Measurements from ENCODE around the gene TOP2A.

The TOP2A gene

DNA sequence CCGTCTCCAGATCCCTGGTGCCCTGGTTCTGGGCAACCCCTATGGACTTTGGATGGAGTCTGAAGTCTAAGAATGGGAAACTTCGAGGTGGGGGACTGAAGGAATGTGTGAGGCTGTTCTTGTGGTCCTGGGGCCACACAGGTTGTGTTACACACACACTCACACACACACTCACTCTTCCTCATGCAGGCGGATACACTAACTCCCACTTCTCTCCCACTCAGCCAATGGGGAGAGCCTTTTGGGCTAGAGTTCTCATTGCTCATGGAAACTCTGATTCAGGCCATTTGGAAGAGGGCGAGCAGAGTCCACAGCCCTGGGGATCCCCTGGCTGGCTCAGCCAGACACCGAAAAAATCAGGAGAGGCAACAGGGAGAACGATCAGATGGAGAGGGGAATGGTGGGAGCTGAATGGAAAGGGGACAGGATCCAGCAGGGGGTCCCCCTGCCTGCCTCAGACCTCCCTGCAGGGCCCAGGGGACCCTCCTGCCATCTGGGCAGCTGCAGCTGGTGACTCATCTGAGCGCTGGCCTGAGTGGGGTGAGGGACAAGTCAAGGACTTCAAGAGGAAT, 34.6 kb upstream of the TOP2A start:
- DNase-seq, result no peak

DNA sequence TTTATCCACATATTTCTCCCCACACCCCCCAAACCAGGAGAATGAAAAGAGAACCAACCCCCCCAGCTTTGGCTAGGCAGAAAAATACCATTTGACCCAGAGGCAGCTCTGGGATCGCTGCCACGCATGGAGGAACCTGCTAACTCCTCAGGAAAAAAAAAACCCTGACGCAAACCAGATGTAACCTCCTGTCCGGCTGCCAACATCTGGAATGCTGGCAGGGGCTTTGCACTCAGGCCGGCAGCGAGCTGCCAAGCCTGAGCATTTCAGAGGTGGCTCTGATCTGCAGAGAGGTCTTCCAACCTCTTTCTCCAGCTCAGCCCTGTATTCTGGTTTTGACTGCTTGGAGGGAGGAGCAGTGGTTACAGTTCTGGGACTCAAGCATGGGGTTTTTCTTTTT, 33.7 kb upstream of the TOP2A start:
- no peak for DNase-seq

- peak; percentile 41 to 53 for DNase-seq
Observed at GRCh38 chr17:40450175-40450574, 32.5 kb upstream of the TOP2A start.

GRCh38 chr17:40448639-40449261, 31.1 kb upstream of the TOP2A start:
- no peak for DNase-seq

DNA sequence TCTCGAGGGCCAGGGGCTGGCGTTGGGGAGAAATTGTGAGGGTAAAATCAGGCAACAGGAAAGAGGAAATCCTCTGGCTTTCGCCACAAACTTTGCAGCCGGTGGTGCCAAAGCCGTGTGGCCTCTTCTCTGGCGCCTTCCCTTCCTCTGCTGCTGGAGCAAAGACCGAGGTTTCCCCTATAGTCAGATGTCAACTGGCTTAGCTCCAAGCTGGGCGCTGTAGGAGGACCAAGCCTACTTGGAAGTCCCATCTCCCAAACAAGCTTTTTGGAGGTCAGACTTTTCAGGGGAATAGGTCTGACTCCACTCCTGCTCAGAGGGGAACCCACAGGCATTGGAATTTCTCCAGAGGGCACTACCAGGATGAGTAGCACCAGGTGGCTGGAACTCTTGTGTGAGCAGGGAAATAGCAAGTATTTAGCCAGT, 30.5 kb upstream of the TOP2A start:
- DNase-seq, result no peak

GRCh38 chr17:40447806-40448205, 30.1 kb upstream of the TOP2A start:
- DNase-seq, result no peak

DNA sequence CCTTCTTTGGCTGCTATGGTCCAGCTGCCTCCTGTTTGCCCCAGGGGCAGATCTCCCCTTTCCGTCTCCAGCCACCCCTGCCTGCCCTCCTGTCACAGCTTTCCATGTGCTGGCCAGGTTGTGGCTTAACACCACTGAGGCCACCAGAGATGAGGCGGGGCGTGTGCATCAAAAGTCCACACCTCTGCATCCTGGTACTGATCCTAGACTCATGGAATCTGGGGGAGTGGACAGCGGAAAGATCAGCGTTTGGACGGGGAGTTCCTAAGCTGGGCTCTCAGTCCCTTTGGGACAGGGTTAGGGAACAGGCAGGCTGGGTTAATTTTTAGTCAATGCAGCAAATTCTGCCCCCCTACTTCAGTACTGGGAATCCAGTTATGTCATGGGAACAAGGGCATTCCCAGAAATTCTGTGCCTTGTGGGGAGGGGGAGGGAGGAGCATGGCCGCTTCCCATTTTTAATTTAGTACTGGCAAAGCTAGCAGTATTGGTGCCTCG, 29.5 kb upstream of the TOP2A start:
- no peak for DNase-seq

- DNase-seq, result no peak
Observed at GRCh38 chr17:40445751-40446468, 28.2 kb upstream of the TOP2A start.

DNA sequence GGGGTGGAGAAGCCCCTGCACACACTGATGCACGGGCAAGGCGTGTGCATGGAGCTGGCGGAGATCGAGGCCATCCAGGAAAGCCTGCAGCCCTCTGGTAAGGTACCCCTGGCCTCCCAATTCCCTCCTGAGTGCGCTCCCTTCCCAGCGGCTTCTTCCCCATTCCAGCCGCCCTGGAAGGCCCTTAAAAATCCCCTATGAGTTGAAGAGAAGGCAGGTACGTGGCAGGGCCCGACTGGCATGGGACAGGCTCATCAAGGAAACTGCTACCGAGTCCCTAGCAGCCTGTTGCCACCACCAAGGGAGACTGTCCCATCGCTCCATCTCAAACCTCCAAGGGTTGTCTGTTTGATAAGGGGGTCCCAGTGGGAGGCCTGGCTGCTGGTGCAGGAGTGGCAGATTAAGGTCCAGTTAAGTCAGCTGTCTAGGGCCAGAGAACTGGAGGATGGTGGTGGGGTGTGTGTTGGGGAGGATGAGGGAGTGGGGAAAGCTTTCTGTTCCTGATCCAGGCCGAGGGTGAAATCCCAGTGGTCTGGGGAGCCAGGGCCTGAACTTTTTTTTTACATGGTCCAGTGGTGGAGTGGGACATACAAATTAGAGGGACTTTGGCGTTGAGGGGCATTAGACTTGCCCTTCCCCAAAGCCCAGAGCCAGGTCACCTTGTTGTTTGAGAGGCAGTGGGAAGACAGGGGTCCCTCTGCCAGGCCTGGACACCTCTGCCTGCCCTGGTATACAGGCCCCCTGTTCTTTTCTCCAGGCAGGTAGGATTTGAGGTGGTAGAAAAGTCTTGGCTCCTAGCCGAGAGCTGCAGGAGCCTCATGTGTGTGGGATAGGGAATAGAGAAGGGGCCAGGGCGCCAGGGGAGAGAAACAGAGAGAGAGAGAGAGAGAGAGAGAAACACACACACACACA, 26.5 kb upstream of the TOP2A start:
- no peak for DNase-seq

DNA sequence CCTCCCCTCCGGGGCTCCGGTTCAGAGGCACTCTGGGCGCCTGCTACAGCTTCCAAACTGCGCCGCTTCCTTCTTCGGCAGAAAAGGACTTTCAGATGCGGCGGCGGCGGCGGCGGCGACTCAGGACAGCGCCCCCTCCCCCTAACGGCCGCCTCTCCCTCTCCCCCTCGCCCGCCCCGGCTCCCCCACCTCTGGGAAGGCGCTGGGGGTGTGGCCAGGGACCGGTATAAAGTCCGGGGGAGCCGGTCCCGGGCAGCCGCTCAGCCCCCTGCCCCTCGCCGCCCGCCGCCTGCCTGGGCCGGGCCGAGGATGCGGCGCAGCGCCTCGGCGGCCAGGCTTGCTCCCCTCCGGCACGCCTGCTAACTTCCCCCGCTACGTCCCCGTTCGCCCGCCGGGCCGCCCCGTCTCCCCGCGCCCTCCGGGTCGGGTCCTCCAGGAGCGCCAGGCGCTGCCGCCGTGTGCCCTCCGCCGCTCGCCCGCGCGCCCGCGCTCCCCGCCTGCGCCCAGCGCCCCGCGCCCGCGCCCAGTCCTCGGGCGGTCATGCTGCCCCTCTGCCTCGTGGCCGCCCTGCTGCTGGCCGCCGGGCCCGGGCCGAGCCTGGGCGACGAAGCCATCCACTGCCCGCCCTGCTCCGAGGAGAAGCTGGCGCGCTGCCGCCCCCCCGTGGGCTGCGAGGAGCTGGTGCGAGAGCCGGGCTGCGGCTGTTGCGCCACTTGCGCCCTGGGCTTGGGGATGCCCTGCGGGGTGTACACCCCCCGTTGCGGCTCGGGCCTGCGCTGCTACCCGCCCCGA, 25.7 kb upstream of the TOP2A start, which contains the start of gene IGFBP4:
TSS of gene IGFBP4 (plus strand) at position 255 of the 792 bp plus-strand sequence. CDS start at position 541, 286 bp downstream.
- peak; percentile 61 to 67 for DNase-seq

DNA sequence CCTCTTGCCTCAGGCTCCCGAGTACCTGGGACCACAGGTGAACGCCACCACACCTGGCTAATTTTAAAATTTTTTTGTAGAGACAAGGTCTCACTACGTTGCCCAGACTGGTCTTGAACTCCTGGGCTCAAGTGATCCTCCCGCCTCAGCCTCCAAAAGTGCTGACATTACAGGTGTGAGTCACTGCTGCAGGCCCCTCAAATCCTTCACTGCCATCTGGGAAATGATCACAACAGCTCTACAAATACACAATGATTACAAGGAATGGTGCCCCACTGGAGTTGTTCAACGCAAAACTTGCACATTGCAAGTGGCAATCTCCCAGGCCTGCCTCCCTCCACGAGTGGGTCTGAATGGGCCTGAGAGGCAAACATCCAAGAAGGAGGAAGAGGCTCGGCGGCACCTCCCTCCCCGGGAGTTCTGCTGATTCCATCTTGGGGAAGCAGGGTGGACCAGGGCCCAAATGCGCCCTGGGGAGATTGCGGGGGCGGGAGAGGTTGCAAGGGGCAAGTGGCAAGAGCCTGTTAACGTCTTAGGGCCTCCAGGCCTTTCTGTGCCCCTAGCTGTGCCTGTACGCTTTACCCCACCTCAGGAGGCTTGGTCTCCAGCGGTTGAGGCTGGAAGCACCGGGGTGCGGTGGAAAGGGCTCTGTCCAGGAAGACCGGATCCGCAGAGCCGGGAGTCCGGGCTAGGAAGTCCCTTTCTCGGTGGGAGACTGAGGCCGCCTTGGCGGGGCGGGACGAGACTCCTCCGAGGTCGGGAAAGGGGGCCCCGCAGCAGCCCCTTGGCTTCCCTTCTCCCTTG, 24.9 kb upstream of the TOP2A start:
- no peak for DNase-seq

- DNase-seq, result no peak
Observed at GRCh38 chr17:40440166-40440565, 22.5 kb upstream of the TOP2A start.

DNA sequence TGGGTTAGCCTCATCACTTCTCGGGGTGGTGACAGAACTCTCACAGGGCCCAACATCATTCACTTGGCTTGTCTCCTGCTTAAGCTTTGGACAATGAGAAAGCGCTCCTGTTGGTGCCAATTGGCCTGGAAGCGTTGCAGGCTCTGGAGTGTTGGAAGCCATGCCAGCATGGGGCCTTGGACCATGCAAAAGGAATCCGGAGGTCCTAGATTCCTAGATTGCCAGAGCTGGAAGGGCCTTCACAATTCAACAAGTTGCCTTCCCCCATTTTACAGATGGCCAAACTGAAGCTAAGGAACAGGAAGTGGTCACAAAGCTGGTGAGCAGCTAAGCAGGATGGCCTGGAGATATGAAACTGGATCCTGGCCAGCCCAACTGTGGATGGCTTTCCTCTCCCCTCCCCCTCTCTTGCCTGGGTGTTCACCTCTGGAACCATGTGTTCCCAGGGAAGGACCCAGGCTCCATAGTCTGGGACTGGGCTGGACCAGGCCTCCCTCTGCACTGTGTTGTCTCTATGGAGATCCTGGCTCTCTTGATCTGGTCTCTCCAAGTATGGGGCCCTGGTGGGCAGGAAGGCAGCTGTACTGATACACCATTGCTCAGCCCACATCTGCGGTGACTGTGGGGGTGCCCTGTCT, 19.5 kb upstream of the TOP2A start:
- DNase-seq, result no peak

DNA sequence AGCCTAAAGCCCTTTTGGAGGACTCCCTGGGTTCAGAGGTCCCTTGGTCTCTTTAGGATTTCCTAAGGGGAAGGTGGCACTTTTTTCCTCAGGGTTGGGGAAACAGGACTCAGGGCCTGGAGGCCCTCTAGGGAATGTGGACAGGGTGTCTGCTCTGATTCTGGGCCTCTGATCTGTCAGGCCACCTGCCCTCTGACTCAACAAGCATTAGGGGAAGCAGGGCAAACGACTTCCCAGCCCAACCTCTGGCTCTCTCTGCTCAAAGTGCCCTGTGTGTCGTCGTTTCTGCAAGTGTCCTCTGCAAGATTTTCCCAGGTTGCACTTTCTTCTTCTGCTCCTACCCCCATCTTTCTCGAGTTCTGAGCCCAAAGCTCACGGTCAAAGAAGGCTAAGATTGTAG, 18.9 kb upstream of the TOP2A start:
- DNase-seq, result no peak

DNA sequence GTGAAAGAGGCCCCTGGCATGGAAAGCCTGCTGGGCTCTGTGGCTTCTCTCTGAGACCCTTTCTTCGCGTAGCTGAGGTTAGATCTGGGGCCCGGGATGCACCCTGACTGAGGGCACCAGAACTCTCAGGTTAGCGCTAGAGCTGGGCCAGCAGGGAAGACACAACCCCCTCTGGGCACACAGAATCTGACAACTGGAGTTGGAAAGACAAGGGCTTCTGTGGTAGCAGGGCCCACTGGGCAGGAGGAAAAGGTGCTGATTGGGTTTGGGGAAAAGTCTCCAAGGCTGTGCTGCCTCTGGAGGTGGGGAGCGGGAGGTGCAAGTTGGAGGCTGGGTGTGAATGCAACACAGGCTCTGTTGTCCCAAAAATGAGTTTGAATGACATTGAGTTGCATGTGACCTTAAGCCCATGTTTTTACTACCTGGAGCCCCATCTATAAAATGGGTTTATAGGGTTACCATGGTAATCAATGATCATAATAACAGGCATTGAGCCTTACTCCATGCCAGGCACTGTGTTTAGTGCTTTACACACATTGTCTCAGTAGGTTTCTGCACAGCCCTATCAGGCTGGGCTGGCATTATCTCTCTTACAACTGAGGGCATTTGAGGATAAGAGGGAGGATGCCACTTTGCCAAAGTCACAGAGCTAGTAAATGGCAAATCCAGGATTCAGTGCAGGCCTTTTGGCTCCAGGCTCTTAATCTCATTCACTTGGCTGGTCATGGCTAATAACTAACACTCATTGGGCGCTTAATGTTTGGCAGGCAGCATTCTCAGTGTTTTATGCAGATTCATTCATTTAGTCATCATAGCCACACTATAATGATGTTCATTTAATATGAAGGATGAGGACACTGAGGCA, 16.1 kb upstream of the TOP2A start:
- no peak for DNase-seq

GRCh38 chr17:40432864-40433528, 15.3 kb upstream of the TOP2A start:
- DNase-seq, result no peak

DNA sequence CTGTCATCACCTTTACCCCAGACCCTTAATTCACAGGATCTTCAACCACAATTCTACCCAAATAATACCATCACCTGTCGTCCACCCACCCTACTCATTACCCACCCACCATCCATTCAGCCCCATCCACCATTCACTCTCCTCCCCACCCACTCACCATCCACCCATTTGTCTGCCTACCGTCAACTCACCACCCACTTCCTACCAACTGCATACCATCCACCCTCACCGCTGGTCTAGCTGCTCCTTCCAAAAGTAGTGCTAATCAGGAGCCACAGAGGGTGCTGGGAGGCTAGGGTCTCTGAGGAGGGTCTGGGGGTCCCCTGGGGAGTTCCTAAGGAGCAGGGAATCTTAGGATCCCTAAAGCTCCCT, 13.5 kb upstream of the TOP2A start:
- no peak for DNase-seq

GRCh38 chr17:40430272-40431230, 12.9 kb upstream of the TOP2A start:
- DNase-seq, result no peak

Data from activated CD4-positive, alpha-beta T cell treated with anti-CD3 and anti-CD28 coated beads for 4 hours (primary cell).